ENCODE results near the gene RIT2.

Gene RIT2

DNA sequence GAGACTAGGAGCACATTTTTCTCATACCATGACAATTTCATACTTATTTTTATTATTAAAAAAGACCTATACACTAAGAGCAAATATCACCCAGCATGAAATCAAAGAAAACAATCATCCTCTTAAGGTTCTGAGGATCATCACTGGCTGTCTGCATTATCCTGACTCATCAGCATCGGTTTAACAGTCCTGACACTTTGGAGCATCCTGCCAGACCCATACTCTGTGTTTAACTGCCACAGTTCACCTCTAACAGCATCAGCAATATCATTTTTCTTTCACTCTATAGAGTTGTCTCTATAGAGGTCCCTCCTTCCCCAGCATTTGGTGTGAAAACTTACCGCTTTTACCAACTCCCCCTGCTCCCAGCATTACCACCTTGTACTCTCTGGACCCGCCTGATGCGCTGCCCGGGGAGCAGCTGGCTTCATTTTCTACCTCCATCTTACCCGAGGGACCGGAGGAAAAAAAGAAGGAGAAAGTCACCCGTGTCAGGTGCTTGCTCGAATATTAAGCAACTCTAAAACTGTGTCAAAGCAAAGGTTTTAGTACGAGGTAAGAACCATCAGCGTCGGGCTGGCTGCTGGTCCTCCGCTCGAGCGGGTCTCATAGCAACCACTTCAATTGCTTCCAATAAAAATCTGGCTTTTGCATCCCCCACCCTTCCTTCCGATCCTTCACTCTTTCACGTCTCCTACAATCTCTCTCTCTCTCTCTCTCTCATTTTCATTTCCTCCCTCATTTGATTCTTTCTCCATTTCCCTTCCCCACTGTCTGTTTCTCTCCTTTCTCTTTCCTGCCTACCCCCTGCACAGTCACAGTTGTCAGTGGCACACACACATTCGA, at the start of gene RIT2:
TSS of gene RIT2 (minus strand) at position 610 of the 846 bp plus-strand sequence.
- no peak for DNase-seq

DNA sequence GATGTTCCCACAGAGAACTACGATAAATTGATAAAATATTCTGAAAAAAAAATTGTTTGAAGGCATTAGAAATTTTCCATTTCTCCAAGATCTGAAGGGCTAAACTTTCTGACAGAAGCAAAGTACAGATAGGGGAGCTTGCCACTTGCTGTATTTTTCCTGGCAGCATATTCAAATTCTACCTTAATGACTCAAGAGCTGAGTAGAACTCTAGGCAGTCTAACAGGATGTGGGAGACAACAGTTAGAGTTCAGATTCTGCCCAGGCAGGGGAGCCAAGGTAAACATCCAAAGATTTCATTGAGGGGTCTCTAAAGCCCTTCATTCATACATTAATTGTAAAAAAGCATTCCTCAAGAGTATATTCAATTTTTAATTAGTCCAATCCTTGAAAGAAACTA, 46.0 kb upstream of the RIT2 start:
- no peak for DNase-seq

DNA sequence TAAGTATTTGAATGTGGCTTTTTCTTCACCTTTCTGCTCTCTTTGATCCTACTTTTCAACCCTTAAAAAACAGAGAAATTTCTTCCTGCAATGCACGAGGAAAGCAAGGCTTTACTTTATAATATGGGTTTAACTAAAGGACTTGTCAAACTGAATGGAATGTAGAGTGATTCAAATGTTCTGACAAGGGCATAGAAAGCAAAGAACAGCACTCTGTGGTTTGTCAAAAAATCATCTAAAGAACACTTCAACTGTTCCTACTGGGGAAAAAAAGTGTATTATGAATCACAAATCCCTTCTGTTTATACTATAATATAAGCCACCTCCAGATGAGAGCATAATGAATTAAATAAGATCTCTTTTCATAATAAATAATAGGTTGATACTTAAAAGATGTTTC, 45.0 kb upstream of the RIT2 start:
- no peak for DNase-seq

DNA sequence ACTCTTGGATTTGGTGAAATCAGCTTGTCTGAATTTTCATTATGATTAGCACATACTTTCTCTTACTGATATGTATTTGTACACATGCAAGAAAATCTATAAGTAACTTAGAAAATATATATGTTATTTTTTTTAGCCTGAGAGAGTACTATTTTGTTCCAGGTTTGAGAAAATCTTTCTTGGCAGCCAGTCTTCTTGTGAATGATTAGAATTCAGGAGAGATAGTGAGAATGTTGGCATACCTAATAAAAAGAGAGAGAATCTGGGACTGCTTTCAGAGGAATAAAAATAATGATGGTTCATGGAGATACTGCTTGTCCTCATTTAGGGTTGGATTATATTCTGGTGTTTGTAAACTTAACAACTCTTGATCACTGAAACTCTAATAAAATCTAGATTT, 44.4 kb upstream of the RIT2 start:
- DNase-seq, result no peak

DNA sequence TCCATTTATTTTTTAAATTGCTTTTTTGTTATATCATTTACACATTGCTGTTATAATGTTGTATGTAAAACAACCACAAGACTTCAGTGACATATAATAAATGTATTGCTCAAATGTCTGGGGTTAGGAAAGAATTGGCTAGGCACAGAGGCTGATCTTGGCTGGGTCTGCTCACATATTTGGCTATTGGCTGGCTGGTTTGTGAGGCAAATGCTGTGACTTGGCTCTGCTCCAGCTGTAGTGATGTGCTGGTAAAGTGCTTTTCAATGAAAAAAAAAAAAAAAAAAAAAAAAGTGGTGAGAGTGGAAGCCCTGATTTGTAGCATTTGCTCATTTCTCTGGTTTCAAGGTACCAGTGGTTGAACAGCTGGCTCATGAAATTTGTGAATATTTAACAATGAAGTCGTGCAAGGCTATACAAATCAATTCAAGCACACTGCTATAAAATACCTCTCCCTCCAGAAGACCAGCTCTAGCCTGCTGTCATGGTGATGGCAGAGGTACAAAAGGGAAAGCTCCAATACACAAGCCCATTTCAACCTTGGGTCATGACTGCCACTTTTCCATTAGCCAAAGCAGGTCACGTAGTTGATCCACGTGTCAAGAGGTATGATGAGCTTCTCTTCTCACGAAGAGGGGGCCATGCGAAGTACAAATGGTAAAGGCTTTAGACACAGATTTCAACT, 43.7 kb upstream of the RIT2 start:
- DNase-seq, result no peak

DNA sequence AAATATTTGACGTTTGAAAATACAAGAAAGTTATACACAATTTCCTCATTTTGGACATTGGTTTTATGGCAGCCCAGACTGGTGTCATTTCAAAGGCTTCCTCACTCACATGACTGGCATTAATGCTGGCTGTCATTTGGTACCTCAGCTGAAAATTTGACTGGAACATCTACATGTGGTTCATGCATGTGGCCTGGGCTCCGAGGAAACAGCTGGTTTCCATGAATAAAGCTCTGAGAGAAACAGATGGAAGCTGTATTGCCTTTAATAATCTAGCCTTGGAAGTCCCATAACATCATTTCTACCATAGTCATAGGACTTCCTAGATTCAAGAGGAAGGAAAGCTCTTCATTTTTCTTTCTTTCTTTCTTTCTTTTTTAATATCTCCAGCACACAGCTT, 42.9 kb upstream of the RIT2 start:
- DNase-seq, result no peak

DNA sequence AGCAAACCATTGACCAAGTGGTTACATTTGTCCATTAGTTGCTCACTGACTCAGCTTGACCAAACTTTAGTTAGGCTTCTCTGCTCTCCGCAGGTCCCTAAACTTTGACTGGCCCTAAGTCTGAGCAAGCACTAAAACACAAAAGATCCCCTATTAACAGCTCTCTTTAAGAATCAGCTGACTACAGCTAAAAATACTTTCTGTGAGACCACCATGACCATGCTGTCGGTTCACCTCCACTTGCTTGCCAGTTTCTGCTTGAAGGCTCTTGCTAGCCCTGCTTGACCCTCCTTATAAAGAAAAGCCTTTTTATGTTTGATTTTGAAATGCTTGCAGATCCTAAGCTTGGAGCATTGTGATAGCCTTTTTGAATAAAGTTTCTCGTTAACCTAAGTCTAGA, 40.4 kb upstream of the RIT2 start:
- DNase-seq, result no peak

DNA sequence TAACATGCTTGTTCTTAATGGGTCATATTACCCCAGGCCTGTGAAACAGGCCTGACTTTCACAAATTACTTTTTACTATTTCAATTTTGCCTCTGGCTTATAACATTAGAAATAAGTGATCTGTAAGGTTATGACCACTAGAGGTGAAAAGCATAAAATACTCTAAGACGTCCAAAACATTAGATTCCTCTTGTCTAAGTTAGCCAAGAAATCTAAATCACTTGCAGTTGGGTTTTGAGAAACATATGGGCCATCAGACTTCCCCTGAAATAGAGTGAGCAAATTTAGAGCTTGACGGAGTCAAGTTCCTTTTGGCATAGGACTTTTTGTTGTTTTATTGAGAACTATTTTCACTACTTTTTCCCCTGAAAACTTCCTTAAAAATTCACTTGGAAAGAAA, 32.7 kb upstream of the RIT2 start:
- no peak for DNase-seq

DNA sequence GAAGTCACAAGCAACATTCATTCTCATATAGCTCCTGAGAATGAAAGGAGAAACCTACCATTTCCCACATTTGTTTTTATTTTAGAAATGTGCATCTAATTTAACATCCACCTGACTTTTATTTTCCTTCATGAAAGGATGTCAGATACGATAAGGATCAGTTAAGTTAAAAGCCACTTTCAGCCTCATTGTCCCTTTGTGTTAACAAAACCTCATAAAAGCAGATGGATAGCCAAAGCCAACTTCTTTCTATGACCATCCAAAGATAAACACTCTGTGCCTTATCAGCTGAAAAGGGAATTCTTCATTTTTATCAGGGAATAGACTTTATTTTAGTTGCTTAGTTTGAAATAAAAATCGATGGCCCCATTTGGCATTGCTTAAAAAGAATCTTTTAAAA, 25.7 kb upstream of the RIT2 start:
- DNase-seq, result no peak

DNA sequence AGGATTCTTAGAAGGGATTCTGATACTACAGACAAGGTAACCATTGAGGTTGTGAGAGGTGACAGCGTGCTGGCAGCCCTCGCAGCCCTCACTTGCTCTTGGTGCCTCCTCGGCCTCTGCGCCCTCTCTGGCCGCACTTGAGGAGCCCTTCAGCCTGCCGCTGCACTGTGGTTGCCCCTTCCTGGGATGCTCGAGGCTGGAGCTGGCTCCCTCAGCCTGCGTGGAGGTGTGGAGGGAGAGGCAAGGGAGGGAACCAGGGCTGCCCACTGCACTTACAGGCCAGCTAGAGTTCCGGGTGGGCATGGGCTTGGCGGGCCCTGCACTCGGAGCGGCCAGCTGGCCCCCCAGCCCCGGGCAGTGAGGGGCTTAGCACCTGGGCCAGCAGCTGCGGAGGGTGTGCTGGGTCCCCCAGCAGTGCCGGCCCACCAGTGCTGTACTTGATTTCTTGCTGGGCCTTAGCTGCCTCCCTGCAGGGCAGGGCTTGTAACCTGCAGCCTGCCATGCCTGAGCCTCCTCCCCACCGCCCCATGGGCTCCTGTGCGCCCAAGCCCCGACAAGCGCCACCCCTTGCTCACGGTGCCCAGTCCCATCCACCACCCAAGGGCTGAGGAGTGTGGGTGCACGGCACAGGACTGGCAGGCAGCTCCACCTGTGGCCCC, 23.9 kb upstream of the RIT2 start:
- no peak for DNase-seq

DNA sequence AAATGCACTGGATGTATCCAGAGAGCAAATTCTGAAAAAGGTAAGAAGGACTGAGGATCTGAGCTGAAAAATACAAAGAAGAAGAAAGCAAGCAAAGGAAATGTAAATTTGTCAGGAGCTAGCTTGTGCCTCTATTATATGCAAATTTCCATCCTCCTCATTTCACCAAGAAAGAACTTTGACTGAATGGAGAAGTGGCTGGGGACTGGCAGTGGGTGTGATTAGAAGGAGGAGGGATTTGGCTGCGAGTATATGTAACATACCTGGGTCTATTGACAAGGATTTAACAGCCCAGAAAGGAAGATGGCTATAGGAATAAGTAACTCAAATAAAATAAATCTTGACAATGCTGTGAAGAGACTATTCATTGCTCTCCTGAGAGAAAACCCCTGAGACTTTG, 19.4 kb upstream of the RIT2 start:
- no peak for DNase-seq

DNA sequence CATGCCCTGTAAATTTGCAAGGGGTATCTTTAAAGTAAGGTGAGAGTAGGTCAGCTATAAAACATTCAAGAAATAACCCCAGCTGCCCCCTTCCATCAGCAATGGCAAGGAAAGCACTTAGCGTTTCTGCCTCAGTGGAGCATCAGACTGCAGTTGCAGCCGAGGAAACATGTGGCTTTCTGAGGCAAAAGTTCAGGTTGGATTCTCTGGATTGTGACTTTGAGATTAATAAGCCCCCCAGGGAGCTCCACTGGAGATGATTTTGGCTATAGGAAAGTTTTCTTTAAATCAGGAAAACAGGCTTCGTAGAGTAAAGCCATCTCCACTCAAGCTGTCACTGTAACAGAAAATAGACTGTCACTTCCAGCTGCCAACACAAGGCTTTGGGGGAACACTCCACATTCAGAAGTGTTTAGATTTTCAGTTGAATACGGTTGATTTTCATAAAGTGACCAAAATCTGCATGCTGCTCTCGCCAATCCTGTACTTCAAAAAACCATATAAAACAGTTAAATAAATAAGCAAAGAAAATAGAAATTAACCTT, 15.3 kb upstream of the RIT2 start:
- DNase-seq, result no peak

DNA sequence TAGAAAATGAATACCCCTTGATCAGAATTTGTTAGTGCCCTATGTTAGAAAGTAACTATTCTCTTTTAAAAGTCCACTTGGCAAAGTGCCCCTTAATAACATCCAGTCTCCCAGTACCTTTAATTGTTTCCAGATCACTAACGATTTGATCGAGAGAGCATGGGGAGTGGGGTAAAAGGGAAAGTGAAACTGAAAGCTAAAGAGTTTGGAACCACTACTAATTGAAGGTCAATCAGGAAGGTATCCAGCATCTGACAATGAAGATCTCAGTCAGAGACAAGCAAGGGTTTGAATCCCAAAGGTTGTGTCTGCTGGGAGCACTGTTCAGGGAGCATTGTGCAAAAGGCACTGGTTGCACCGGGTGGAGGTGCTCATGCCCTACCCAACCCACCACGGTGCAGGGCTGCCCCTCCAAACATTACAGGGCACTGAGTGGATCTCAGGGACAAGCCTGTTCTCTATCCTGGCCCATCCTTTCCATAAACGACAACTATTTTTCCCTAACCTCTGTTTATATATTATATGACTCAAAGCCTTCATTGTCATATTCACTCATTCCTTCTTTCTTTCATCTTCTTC, 14.6 kb upstream of the RIT2 start:
- DNase-seq, result no peak

DNA sequence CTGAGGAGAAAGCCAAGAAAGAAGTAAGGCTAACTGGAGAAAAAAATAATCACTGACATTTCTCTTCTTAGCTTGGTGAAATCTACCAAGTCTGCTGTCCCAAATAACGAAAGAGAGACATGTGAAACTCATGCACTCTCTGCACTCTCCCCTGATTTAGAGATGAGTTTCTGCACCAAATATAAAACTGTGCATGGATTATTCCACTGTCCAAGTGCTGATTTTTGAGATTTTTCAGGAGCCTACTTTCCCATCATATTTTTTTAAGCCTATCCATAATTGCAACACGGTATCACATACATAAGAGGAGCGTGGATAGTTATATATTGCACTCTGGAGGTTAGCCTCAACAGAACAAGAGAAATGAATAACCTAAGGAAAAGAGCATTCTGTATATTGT, 10.0 kb upstream of the RIT2 start:
- DNase-seq, result no peak

DNA sequence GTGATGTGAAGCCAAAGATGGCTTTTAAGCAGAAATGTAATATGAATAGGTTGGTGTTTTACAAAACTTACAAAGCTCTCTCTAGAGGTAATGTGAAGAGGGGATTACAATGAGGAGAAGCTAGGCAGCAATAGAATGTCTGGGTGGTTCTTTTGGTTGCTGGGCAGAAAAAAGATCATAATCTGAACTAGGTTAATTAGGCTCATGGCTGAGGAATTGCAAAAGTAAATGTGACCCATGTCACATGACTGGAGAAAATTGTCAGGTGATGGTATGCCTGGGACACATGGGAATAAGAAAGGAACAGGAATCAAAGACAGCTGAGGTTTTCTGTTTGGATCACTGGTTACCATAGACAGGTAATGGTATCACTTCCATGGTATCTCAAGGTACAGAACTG, 7.5 kb upstream of the RIT2 start:
- DNase-seq, result no peak

DNA sequence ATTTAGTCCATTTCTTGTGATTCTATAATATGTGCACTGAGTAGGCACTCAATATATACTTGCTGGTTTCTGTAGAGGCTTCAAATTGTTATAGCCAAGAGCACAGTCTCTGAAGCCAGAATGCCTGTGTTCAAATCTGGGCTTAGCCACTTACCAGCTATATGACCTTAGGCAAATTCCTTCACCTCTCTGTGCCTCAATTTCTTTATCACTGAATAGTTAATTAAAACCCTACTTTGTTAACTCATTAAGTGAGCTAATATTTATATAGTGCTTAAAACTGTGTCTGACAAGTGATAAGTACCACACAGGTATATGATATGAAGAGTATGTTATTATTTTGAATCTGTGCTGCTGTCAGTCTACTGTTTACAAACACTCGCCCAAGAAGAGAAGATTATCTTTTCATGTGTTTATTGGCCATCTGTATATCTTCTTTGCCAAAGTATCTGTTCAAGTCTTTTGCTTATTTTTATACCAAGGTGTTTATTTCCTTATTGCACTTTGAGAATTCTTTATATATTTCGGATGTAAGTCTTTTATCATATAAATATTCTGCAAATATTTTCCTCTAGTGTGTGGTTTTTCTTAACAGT, 1.3 kb upstream of the RIT2 start:
- DNase-seq, result no peak

DNA sequence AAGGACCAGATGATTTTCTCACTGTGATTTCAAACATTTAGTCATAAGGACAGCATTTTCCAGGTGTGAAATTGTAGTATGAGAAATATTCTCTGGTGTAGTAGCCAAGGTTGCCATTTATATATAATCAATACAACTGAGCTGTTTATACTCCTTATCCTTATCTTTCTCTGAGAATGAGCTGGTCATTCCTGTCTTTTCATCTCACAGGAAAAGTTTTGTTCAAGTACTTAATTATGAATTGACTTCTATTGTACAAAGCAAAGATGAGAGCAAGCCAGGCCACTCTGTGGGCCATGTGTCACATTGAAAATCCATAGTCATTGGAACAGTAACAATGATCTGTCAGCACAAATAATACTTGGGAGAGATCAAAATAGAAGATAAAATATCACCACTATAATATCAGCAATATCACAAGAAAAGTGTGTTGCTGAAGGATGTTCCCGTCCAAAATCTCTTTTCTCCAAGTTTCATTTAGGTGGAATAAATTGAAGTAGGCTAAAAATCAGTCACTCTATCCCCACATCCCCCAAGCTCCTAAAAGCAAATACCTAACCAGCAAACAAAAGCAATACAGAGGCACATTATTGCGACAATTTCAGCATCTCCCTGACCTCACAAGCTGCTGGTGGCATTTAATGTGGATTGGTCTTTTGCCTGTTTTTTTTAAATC, 2.1 kb downstream of the RIT2 start:
- no peak for DNase-seq

DNA sequence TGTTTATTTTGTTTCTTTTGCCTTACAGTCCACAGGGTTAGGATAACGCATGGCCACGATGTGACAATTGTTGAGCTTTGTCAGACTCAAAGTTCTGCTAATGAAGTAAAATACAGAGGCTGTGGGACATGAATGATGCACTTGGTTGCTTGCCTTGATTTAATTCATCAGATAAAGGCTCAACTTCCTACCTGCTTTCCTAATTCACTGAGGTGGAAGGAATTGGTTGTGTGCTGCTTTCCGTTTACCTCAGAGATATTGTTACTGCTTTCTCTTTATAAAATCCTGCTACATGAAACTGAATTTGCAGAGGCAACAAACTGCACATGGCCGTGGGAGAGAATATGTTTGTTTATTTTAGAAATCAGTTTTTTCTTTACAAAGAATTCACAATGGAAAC, 6.6 kb downstream of the RIT2 start:
- DNase-seq, result no peak

DNA sequence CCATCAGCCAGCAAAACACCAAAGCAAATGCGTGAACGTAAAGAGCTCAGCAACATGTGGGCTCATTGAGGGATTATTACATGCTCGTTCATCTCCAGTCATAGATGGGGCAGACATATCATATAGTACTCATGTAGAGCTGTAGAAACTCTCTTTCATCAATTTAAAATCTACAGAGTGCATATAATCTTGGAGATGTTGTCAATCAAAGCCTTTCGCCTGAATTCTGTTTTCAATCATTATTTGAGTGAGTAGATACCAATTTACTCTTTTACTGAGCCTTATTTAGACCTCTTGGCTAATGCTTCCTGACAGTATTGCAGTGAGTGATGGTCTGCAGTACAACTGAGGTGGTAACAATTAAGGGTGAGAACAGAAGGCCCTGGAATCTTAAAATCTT, 7.0 kb downstream of the RIT2 start:
- DNase-seq, result no peak

DNA sequence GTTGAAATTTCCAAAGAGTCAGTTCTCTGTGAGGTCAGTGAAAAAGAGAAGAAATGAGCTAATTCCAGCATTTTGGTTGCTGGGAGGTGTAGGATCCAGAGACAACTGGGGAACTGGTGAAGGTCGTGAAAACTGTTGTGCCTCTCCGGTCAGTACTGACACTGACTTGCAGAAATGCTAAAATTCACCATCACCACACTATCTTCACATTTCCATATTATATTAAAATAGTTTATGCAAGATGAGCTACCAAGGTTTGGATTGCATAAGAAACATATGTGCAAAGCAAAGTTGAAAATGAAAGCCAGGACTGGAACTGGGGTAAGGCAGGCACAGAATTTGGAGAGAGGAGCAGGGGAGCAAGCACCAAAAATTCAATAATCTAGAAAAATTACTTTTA, 21.8 kb downstream of the RIT2 start:
- no peak for DNase-seq

DNA sequence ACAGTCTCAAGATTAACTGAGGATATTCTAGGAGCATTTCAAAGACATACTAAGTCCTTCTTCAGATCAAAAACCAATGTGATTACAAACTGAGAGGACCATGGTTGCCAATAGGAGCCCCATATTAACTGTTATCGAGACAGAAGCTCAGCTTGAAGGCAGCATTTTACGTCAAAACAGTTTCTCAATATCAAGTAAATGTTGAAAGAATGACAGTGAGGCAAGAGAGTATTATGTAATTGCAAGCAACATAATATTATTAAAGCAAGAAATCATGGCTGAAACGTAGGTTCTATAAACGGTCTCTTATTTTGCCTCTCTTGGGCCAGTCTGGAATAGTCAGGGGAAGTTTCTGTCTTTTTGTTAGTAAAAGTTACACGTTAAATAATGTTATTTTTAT, 22.9 kb downstream of the RIT2 start:
- DNase-seq, result no peak

DNA sequence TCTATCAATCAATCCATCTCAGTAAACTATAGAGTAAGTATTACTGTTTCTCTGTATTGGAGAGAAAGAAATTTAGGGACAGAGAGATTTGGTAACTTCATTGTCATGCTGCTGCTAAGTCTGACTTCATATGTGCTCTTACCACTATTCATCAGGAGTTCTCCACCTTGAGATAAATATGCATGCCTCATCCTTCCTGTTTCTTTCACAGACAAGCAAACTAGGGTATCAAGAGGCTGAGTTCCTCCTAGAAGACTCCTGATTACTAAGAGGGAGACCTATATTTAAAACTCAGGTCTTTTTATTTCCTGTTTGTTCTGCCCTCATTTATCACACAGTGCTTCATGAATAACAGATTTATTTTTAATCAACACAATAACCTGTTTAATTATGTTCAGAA, 34.1 kb downstream of the RIT2 start:
- no peak for DNase-seq

DNA sequence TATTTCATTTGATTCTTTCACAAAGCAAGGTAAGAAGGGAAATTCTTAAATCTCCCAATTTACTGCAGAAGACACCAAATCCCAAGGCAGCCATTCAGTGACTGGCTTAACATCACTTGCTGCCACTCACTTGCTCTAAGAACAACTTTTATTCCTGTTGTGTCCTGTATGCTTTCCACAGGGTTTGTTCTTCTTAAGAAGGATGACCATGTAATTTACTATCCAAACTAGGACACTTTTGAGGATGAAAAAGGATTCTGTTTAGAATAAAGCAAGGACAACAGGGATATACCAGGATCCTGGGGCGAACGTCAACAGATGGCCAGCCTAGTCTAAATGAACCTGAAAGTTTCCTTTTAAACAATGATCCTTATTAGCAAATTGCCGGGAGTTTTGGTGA, 34.8 kb downstream of the RIT2 start:
- no peak for DNase-seq

All from NCI-H187 treated with DMSO at 0.1 percent for 48 hours (cell line).